NCI-H345 (cell line): ENCODE results near the gene PNKP.

Experiments
- DNase-seq: peaks from one replicate; lab custom pipeline; 2025; lab: John Stamatoyannopoulos, UW

PNKP gene

DNA sequence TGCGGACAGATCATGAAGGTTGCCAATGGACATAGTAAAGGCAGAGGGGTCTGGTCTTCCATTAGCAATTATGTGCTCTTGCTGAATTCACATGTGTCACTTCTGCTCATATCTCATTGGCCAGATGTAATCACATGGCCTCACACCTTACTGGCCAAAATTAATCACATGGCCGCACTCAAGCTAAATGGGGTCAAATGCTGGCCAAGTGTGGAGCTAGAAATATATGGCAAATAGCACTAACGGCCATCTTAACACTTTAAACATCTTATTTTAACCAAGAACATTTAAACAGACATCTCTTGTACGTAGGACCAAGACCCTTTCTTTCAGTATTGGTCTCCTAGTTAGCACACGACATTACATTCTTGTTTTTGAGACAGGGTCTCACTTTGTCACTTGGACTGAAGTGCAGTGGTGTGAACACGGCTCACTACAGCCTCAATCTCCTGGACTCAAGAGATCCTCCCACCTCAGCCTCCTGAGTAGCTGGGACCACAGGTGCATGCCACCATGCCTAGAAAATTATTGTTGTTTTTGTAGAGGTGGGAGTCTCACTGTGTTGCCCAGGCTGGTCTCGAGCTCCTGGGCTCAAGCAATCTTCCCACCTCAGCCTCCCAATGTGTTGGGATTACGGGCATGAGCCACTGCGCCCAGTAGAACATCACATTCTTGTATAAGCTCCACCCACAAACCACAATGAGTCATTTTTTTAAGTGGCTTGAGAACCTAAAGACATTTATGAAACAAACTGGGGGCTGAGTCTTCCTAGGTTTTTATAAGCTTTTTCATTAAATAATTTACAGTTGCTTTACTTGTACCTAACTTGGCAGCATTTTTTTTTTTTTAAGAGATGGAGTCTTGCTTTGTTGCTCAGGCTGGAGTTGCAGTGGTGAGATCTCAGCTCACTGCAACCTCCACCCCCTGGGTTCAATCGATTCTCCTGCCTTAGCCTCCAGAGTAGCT, 19.4 kb downstream of the PNKP start:
- no peak for DNase-seq

DNA sequence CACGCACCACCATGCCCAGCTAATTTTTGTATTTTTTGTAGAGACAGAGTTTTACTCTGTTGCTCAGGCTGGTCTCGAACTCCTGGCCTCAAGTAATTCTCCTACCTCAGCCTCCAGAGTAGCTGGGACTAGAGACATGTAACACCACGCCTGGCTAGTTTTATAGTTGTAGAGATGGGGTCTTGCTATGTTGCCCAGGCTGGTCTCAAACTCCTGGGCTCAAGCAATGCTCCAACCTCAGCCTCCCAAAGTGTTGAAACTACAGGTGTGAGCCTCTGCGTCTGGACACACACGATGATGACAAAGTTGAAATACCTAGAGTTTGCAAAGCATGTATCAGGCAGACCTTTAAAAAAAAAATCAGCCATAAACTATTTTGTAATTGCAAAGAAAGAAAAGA, 21.0 kb downstream of the PNKP start:
- no peak for DNase-seq

DNA sequence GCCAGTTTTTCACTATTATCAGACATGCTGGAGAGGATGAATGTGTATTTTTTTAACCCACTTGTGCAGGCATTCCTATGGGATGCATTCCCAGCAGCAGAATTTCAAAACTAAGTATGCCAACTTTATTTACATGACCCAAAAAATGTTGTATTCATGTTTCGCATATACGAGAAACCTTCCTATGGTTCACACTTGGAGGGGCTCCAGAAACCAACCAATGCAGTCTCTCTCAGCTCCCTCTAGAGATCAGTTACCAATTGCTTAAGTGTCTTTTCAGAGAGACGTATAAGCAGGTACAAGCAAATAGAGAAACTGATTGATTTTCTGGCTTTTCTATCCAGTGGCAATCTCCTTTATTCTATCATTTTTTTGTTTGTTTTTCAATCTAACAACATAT, 22.0 kb downstream of the PNKP start:
- no peak for DNase-seq

DNA sequence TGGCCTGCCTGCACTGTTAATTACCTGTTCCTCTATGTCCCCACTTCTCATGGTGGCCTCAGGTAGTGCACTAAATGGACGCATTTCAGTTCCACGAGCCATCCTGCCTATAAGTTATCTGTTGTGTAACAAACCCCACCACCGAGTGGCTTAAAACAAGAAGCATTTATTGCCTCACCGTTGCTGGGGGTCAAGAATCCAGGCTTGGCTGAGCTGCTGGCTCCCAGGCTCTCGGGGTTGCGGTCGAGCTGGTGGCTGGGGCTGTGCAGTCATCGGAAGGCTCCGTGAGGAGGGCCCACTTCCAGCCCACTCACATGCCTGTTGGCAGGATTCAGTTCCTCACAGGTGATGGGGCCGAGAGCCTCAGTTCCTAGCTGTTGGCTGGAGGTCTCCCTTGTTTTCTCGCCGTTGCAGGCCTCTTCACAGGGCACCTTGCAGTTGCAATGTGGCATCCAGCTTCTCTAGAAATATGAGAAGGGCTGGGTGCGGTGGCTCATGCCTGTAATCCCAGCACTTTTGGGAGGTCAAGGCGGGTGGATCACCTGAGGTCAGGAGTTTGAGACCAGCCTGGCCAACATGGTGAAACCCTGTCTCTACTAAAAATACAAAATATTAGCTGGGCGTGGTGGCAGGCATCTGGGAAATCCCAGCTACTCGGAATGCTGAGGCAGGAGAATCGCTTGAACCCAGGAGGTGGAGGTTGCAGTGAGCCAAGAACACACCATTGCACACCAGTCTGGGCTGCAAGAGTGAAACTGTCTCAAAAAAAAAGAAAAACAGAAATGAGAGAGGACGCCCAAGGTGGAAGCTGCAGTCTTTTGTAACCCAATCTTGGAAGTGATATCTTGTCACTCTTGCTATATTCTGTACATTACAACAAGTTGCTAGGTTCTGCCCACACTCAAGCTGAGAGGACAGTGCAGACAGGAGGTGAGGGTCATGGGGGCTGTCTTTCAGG, 23.0 kb downstream of the PNKP start:
- no peak for DNase-seq

DNA sequence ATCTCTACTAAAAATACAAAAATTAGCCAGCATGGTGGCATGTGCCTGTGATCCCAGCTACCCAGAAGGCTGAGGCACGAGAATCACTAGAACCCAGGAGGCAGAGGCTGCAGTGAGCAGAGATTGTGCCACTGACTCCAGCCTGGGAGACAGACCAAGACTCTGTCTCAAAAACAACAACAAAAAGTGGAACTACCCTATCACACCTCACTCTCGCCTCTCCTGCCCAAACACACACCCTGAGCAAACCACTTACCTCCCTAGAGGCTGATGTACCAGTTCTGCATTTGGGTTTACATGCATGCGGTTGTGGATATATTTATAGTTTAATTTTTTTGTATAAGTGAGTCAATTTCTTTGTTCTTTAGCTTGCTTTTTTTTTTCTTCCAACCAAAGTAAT, 24.1 kb downstream of the PNKP start:
- no peak for DNase-seq

DNA sequence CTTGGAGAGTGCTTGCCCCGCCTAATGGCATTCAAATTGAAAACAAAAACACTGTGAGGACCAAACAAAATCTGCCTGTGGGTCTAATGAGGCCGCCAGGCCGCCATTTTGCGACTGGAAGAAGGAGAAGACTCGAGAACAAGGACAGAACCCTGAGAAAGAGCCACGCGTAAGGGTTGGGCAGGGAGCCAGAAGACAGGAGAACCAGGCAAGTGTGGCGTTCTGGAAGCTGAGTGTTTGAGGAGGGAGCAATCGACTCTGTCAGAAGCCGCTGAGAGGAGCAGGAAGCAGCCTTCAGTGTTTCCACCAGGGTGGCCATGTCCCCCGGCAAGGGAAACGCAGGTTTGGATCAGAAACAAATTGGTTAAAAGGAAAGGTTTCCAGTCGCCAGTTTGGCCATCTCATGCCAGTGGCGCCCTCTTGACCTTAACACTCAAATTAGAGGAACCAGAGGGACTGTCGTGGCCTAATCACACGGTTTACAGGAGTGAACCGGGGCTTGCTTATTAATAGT, 26.6 kb downstream of the PNKP start:
- DNase-seq: no peak

DNA sequence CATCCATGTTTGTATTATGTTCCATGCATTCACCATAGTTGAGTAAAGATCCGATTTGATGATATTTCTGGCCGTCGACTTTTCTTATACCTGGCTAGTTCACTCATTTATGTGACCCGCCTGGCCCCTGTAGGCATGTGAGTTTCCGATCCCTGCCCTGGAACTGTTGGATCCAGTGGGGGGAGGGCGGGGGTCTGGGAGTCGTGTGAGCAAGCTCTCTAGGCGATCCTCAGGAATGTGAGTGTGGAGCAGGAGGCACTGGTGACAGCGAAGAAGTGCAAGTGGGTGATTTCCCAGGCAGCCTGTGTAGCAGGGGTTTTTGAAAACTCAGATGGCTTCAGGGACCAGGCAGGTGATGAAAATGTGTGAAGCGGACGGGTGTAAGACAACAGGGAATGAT, 27.1 kb downstream of the PNKP start:
- DNase-seq: no peak

DNA sequence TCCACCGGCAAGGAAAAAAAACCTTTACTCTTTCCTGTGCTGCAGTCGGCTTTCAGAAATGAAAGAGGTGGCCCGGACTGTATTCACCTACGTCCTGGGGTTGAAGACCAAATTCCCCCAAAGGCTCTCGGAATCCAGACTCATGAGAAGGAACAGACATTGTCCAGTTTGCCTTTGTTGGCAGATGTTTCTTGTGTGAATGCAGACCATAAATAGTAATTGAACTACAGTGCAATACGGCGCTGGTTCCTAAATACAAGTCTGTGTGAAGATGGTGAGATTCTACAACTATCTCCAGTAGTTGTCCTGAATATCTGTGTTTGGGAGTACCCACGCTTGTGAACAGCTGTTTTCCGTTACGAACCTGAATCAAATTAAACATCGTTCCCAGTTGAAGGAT, 27.7 kb downstream of the PNKP start:
- DNase-seq: no peak

DNA sequence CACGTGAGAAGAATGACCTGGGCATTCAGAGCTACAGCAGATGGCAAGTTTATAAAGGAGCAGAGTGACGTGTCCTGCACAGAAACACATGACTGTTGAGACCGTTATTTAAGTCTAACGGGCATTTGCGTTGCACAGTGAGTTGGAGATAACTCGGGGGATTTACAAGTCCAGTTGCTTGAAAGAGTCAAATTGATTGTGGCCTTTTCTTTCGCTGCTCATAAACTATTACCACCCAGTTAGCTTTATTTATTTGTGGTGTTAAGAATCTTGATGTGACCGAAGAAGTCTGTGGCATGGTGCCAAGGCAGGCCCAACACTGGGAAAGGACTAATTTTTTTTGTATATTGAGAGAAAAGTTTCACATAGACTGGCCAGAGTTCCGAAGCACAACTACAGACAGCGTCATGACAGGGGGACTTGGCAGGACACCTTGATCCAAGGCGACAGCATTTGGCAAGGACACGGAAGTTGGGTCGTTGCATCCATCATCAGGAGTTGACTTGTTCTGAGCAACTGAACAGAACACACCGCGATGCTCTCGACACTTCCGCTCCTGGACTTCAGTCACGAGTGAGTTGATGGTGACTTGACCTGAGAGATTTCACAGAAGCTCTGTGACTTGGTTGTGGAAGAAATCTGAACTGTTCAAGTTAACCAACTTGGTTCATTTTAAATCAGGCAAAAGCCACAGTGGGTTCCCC, 28.3 kb downstream of the PNKP start:
- DNase-seq: no peak

DNA sequence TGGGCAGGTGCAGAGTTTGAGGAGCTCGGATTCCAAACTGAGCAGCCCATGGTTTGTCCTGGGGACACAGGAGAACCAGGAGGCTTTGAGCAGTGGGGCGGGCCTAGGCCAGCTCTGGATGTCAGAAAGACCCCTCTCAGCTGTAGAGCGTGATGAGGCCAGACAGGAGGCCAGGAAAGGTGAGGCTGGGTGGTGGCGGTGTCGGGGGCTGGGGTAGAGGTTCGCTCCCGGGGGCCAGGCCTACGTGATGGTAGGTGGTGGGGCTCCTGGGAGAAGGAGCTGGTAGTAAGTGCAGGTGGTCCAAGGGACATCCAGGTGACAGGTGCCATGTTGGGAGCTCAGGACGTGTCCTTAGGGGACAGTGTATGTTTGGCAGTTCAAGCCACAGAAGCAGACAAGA, 30.0 kb downstream of the PNKP start:
- no peak for DNase-seq

DNA sequence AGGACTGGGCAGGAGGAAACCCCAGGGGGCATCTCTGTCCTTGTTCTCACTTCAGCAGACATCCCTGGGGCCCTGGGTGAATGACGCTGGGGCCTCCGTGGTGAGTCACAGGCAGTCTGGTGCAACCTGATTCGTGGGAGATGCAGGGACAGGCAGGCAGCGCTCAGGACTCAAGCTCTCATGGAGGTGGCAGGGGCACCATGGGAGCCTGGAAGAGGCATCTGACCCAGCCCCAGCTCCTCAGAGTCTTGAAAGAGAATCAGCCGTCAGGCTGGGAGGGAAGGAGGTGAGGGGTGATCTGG, 30.4 kb downstream of the PNKP start:
- DNase-seq: no peak

DNA sequence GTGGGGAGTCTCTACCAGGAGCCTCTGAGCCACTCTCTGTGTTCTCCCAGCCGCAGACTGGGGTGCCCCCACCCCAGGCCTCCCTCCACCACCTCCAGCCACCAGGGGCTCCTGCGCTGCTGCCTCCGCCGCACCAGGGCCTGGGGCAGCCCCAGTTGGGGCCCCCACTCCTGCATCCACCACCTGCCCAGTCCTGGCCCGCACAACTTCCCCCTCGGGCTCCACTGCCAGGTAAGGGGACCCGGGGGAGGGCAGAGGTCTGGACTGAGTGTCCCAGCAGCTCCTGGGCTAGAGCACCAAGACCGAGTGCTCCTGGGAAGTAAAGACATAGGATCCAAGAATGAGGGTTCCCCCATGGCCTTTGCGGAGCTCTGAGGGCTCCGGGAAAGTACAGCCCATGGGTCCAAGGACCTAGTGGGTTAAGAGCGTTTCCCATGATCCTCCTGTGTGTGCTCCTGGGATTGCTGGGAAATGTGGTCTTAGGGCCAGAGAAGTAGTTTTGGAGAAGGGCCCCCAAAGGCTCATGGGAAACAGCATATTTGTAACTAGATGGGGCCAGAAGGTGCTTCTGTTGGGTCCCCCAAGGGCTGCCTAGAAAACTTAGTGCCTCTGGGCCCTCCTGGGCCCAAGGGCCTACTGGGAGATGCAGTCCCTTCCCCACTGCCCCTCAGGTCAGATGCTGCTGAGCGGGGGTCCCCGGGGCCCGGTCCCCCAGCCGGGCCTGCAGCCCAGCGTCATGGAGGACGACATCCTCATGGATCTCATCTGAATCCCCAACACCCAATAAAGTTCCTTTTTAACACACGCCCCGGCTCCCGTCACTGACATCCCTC, 31.0 kb downstream of the PNKP start:
- no peak for DNase-seq

DNA sequence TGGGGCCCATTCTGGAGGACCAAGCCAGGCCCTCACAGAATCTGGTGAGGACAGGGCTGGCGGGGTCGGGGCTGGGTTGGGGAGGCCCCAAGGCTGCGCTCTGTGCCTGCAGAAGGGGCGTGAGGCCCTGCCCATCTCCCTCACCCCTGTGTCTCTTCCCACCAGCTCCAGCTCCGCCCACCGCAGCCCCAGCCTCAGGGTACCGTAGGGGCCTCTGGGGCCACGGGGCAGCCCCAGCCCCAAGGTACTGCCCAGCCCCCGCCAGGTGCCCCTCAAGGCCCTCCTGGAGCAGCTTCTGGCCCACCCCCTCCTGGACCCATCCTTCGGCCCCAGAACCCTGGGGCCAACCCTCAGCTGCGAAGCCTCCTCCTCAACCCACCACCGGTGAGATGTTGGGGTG, 31.8 kb downstream of the PNKP start:
- no peak for DNase-seq

DNA sequence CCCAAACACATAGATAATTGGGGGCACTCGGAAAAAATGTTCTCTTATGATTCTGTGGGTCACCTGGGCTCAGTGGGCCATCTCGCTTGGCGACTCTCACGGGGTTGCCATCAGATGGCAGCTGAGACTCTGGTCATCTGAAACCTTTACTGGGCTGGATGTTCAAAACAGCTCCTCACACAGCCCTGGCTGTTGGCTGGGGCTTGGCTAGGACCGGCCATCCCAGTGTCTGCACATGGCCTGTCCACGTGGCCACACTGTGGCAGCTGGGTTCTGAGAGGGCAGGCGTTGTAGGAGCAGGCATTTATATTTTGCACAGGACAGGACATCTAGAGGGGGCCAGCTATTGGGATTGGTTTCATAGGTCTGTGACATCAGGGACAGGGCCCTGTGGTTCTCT, 33.8 kb downstream of the PNKP start:
- DNase-seq: no peak

DNA sequence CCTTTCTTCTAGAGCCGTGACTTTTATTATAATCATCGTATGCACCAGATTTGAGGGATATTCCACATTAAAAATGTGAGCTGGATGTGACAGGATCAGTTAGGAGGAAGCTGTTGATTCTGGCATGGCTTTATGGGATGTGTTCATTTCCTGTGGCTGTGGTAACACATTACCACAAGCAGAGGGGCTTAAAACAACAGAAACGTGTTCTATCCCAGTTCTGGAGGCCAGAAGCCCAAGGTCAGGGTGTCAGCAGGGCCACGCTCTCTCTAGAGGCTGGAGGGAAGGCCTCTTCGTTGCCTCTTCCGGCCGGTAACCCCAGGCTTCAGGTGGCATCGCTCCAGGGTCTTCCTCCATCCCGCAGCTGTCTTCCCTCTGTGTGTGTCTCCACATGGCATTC, 34.8 kb downstream of the PNKP start:
- DNase-seq: no peak

DNA sequence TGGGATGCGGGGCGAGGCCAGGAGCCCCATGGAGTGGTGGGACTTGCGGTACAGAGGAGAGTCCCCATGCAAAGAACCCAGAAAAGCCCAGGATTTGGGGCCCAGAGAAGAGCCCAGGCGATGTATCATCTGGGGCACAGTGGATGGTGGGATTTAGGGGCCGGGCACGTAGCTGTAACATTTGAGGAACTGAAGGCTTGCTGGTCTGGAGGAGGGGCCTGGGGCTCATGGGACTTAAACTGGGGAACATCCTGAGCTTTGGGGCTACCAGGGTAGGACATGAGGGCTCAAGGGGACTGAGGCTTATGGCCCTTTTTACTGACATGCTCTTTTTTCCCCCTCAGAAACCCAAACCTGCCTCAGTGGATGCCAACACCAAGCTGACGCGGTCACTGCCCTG, 35.8 kb downstream of the PNKP start:
- no peak for DNase-seq

DNA sequence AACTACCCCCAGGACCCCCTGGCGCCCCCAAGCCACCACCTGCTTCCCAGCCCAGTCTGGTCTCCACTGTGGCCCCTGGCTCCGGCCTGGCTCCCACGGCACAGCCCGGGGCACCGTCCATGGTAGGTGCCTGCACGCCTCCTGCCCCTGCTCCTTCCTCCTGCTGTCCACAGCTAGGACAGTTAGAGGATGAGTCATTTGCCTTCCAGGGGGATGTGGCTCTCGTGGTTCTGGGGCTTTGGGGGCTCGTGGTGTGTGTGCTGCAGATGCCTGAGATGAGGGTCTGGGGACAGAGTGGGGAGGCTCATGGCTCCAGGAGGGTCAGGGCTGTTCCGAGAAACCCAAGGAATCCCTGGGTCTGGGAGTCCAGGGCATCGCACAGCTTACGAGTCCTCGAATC, 36.6 kb downstream of the PNKP start:
- DNase-seq: no peak

DNA sequence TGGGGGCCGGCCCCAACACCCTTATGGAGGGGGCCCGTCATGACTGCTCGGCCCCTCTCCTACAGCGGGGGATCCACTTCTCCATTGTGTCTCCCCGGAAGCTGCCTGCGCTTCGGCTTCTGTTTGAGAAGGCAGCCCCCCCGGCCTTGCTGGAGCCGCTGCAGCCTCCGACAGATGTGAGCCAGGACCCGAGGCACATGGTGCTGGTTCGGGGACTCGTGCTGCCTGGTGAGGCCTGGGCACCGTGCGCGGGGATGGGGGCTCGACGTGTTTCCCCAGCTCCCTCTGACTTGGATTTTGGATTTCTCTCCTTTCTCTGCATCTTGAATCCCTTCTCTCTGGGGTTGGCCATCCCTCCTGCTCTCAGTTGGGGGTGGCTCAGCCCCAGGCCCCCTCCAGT, 37.7 kb downstream of the PNKP start:
- no peak for DNase-seq

DNA sequence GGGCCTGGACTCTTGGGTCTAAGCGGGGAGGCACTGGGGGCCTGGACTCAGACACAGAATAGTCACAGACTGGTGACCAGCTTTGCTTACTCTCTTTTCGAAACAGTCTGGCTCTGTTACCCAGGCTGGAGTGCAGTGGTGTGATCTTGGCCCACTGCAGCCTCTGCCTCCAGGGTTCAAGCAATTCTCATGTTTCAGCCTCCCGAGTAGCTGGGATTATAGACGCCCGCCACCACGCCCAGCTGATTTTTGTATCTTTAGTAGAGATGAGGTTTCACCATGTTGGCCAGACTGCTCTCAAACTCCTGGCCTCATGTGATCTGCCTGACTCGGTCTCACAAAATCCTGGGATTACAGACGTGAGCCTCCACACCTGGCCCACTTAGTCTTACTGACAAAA, 38.2 kb downstream of the PNKP start:
- DNase-seq: no peak

DNA sequence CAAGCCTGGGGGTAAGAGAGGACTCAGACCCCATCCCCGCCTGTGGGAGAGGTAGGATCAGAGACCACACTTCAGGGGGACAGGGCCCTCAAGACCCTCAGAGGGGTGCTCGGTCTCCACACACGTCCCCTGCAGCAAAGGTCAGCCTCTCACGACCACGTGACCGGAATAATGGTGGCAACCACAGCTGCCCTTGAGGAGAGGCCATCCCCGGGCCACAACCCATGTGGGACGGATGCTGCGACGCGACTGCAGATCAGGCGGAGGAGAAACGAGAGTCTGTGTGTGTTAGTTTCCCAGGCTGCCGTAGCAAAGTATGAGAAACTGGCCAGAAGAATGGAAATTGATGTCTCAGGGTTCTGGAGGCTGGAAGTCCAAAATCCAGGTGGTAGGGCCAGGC, 40.3 kb downstream of the PNKP start:
- no peak for DNase-seq

DNA sequence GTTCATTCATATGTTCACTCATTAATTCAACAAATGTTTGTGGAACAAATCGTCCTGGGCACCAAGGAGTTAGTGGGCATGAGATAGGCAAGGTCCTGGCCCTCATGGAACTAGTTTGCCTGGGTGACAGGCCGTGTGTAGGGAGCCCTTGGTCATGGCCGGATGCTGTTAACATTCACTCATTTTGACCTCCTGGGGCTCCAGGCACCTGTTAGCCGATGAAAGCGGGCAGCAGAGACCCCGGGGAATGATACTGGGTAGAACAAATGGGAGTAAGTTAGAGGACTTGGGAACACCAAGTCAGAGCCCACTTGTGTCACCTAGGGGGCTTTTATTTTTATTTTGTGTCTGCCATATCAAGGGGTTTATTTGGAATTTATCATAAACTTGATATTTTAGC, 42.7 kb downstream of the PNKP start:
- DNase-seq: no peak
